HepG2 (cell line): Measurements from ENCODE around the gene SPSB1. TPM values are rescaled to one million over a fixed set of nuclear protein-coding genes. Genes with fewer than 3 reads are reported as not detected.

Experiments used
- HCFC1 ChIP-seq: fragments of 150-350 bp; IDR thresholded peaks from 2 replicates; pipeline ENCODE4 v1.6.1; 2014; ENCODE audit warnings: low read depth, low read length
- KDM4B ChIP-seq: sonication (generic); formaldehyde crosslinking; IDR thresholded peaks from 2 replicates; pipeline ENCODE4 v1.4.0; 2020; ENCODE audit warnings: missing genetic modification reagents
- MTF2 ChIP-seq: sonication (generic); formaldehyde crosslinking; IDR thresholded peaks from 2 replicates; pipeline ENCODE4 v1.5.0; 2020; ENCODE audit warnings: missing genetic modification reagents, borderline replicate concordance
- NCOA1 ChIP-seq: sonication (generic); formaldehyde crosslinking; IDR thresholded peaks from 2 replicates; pipeline ENCODE4 v1.9.0; 2021; ENCODE audit warnings: missing genetic modification reagents
- YEATS2 ChIP-seq: sonication (generic); formaldehyde crosslinking; IDR thresholded peaks from 2 replicates; pipeline ENCODE4 v1.4.0; 2020; ENCODE audit warnings: missing genetic modification reagents, borderline replicate concordance
- ZFP62 ChIP-seq: sonication (generic); formaldehyde crosslinking; IDR thresholded peaks from 2 replicates; pipeline ENCODE4 v1.4.0; 2020; ENCODE audit warnings: missing genetic modification reagents
- ZNF274 ChIP-seq: sonication (generic); formaldehyde crosslinking; IDR thresholded peaks from 2 replicates; pipeline ENCODE4 v1.5.1; 2020; ENCODE audit warnings: mild to moderate bottlenecking, missing genetic modification reagents
- ZZZ3 ChIP-seq: sonication (generic); formaldehyde crosslinking; IDR thresholded peaks from 2 replicates; pipeline ENCODE4 v1.4.0; 2020; ENCODE audit warnings: missing genetic modification reagents, mild to moderate bottlenecking, borderline replicate concordance
- polyA plus RNA-seq, 8 experiments: library from polyadenylated mRNA; depleted of rRNA in 3 of 8; stranded (reverse) in 7 of 8; unstranded in 1 of 8; fragments of >200 nt; fragmentation: Illumina TruSeq in 4 of 8; extraction: Trizol in 4 of 8; gene quantifications; 2 replicates each; pipeline versions ENCODE4 v1.2.1 to v1.2.3, GENCODE V29; 2011 to 2016; ENCODE audit warnings: low read depth in 4 of 8, missing spikeins in 1 of 8, mixed read lengths in 1 of 8; ENCODE audit not compliant: insufficient read depth in 1 of 8
- total RNA-seq, 5 experiments: library from RNA; depleted of rRNA; stranded (reverse); fragments of >200 nt; fragmentation: Illumina TruSeq; extraction: Trizol; gene quantifications; 2 replicates each; pipeline ENCODE4 v1.2.3, GENCODE V29; 2016; ENCODE audit warnings: low read depth in 1 of 5
- TF ChIP-seq, protein P1 (sequence below): sonication (generic); formaldehyde crosslinking; IDR thresholded peaks from 2 replicates; pipeline ENCODE4 v1.4.0; 2020; ENCODE audit warnings: missing genetic modification reagents, borderline replicate concordance
- TF ChIP-seq, protein P2 (sequence below): sonication (generic); formaldehyde crosslinking; IDR thresholded peaks from 2 replicates; pipeline ENCODE4 v1.5.0; 2020; ENCODE audit warnings: mild to moderate bottlenecking, missing genetic modification reagents, borderline replicate concordance
- TF ChIP-seq, protein P3 (sequence below): sonication (generic); formaldehyde crosslinking; IDR thresholded peaks from 2 replicates; pipeline ENCODE4 v1.4.0; 2020; ENCODE audit warnings: mild to moderate bottlenecking, missing genetic modification reagents
- TF ChIP-seq, protein P4 (sequence below): sonication (generic); formaldehyde crosslinking; IDR thresholded peaks from 2 replicates; pipeline ENCODE4 v1.5.1; 2020; ENCODE audit warnings: mild to moderate bottlenecking, missing genetic modification reagents, moderate library complexity

Gene SPSB1
- total and polyA plus RNA-seq, 2 of the 13 experiments (the other 11 are each of a cell fraction or from before 2014, with no cell fraction given): 5.0 to 8.0 TPM

DNA sequence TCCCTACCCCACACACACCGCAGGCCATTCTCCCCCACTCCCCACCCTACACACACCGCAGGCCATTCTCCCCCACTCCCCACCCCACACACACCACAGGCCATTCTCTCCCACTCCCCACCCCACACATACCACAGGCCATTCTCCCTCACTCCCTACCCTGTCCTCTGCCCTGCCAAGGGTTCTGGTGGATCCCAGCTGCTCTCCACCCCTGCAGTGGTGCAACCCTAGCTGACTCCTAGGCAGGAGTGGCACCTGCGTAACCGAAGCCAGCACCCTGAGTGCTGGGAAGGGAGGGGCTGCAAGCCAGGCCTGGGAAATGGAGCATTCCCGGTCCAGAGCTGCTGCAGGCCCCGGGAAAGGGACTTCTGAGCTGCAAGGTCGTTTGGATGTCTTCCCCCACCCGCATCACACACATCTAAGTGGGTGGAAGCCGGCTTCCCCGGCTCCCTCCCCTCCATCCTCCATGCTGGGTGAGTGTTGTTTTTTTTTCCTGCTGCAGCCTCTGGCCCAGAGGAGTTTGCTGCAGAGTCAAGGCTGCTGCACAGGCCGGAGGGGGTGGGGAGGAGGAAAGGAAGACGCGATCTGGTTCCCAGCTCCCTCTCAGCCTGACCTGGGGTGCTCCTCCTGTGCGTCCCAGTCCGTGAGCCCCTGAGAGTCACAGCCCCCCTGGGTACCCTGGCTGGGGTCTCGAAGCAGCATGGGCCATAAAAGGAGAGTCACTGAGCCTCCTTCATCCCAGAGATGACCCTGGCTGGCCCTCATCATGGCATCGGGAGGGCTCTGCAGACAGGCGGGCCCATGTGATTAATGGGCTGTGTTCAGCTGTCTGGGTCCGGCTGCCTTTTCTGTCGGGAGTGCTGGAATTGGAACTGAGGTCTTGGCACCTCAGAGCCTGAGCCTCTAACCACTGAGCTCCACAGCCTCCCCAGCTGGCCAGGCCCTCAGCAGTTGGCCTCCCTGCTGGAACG is 42.0 kb upstream of the SPSB1 start (continued):
- TF ChIP-seq, protein P1, sequence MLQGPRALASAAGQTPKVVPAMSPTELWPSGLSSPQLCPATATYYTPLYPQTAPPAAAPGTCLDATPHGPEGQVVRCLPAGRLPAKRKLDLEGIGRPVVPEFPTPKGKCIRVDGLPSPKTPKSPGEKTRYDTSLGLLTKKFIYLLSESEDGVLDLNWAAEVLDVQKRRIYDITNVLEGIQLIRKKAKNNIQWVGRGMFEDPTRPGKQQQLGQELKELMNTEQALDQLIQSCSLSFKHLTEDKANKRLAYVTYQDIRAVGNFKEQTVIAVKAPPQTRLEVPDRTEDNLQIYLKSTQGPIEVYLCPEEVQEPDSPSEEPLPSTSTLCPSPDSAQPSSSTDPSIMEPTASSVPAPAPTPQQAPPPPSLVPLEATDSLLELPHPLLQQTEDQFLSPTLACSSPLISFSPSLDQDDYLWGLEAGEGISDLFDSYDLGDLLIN (CRISPR knock-in tag): no peak
- TF ChIP-seq ZZZ3 (CRISPR knock-in tag): no peak
- TF ChIP-seq MTF2 (CRISPR knock-in tag): no peak
- TF ChIP-seq, protein P2, sequence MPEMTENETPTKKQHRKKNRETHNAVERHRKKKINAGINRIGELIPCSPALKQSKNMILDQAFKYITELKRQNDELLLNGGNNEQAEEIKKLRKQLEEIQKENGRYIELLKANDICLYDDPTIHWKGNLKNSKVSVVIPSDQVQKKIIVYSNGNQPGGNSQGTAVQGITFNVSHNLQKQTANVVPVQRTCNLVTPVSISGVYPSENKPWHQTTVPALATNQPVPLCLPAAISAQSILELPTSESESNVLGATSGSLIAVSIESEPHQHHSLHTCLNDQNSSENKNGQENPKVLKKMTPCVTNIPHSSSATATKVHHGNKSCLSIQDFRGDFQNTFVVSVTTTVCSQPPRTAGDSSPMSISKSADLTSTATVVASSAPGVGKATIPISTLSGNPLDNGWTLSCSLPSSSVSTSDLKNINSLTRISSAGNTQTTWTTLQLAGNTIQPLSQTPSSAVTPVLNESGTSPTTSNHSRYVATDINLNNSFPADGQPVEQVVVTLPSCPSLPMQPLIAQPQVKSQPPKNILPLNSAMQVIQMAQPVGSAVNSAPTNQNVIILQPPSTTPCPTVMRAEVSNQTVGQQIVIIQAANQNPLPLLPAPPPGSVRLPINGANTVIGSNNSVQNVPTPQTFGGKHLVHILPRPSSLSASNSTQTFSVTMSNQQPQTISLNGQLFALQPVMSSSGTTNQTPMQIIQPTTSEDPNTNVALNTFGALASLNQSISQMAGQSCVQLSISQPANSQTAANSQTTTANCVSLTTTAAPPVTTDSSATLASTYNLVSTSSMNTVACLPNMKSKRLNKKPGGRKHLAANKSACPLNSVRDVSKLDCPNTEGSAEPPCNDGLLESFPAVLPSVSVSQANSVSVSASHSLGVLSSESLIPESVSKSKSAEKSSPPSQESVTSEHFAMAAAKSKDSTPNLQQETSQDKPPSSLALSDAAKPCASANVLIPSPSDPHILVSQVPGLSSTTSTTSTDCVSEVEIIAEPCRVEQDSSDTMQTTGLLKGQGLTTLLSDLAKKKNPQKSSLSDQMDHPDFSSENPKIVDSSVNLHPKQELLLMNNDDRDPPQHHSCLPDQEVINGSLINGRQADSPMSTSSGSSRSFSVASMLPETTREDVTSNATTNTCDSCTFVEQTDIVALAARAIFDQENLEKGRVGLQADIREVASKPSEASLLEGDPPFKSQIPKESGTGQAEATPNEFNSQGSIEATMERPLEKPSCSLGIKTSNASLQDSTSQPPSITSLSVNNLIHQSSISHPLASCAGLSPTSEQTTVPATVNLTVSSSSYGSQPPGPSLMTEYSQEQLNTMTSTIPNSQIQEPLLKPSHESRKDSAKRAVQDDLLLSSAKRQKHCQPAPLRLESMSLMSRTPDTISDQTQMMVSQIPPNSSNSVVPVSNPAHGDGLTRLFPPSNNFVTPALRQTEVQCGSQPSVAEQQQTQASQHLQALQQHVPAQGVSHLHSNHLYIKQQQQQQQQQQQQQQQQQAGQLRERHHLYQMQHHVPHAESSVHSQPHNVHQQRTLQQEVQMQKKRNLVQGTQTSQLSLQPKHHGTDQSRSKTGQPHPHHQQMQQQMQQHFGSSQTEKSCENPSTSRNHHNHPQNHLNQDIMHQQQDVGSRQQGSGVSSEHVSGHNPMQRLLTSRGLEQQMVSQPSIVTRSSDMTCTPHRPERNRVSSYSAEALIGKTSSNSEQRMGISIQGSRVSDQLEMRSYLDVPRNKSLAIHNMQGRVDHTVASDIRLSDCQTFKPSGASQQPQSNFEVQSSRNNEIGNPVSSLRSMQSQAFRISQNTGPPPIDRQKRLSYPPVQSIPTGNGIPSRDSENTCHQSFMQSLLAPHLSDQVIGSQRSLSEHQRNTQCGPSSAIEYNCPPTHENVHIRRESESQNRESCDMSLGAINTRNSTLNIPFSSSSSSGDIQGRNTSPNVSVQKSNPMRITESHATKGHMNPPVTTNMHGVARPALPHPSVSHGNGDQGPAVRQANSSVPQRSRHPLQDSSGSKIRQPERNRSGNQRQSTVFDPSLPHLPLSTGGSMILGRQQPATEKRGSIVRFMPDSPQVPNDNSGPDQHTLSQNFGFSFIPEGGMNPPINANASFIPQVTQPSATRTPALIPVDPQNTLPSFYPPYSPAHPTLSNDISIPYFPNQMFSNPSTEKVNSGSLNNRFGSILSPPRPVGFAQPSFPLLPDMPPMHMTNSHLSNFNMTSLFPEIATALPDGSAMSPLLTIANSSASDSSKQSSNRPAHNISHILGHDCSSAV (CRISPR knock-in tag): no peak
- TF ChIP-seq, protein P3, sequence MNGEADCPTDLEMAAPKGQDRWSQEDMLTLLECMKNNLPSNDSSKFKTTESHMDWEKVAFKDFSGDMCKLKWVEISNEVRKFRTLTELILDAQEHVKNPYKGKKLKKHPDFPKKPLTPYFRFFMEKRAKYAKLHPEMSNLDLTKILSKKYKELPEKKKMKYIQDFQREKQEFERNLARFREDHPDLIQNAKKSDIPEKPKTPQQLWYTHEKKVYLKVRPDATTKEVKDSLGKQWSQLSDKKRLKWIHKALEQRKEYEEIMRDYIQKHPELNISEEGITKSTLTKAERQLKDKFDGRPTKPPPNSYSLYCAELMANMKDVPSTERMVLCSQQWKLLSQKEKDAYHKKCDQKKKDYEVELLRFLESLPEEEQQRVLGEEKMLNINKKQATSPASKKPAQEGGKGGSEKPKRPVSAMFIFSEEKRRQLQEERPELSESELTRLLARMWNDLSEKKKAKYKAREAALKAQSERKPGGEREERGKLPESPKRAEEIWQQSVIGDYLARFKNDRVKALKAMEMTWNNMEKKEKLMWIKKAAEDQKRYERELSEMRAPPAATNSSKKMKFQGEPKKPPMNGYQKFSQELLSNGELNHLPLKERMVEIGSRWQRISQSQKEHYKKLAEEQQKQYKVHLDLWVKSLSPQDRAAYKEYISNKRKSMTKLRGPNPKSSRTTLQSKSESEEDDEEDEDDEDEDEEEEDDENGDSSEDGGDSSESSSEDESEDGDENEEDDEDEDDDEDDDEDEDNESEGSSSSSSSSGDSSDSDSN: no peak
- TF ChIP-seq, protein P4, sequence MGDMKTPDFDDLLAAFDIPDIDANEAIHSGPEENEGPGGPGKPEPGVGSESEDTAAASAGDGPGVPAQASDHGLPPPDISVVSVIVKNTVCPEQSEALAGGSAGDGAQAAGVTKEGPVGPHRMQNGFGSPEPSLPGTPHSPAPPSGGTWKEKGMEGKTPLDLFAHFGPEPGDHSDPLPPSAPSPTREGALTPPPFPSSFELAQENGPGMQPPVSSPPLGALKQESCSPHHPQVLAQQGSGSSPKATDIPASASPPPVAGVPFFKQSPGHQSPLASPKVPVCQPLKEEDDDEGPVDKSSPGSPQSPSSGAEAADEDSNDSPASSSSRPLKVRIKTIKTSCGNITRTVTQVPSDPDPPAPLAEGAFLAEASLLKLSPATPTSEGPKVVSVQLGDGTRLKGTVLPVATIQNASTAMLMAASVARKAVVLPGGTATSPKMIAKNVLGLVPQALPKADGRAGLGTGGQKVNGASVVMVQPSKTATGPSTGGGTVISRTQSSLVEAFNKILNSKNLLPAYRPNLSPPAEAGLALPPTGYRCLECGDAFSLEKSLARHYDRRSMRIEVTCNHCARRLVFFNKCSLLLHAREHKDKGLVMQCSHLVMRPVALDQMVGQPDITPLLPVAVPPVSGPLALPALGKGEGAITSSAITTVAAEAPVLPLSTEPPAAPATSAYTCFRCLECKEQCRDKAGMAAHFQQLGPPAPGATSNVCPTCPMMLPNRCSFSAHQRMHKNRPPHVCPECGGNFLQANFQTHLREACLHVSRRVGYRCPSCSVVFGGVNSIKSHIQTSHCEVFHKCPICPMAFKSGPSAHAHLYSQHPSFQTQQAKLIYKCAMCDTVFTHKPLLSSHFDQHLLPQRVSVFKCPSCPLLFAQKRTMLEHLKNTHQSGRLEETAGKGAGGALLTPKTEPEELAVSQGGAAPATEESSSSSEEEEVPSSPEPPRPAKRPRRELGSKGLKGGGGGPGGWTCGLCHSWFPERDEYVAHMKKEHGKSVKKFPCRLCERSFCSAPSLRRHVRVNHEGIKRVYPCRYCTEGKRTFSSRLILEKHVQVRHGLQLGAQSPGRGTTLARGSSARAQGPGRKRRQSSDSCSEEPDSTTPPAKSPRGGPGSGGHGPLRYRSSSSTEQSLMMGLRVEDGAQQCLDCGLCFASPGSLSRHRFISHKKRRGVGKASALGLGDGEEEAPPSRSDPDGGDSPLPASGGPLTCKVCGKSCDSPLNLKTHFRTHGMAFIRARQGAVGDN: peak; percentile 13
- no peak for TF ChIP-seq ZNF274 (CRISPR knock-in tag)
- no peak for TF ChIP-seq YEATS2 (CRISPR knock-in tag)
- no peak for TF ChIP-seq KDM4B (CRISPR knock-in tag)
- no peak for TF ChIP-seq ZFP62 (CRISPR knock-in tag)
- TF ChIP-seq NCOA1: no peak
- no peak for TF ChIP-seq HCFC1
